Lower leg skin (tissue), 4 donors: ENCODE results near the gene PAAF1. TPM values are rescaled to one million over a fixed set of nuclear protein-coding genes. Genes with fewer than 3 reads are reported as not detected.

Experiments
- DNase-seq, 2 donors: peaks; one replicate each; pipeline ENCODE4 v3.0.0-alpha.2; 2019; ENCODE audit warnings: low spot score in 2 of 2
- H3K4me3 ChIP-seq: fragments of 200-600 bp; sonication (generic); 2 replicates; pipeline ENCODE4 v1.5.1; 2017; ENCODE audit warnings: mild to moderate bottlenecking, low read depth; ENCODE audit not compliant: poor library complexity, severe bottlenecking
- CTCF ChIP-seq, 3 donors: fragments of 450-650 bp; IDR thresholded peaks; one replicate each; pipeline ENCODE4 v1.5.1; 2016; ENCODE audit warnings: antibody characterized with exemption in 3 of 3, mild to moderate bottlenecking in 3 of 3, moderate library complexity in 2 of 3
- POLR2A ChIP-seq, 2 donors: fragments of 450-650 bp; IDR thresholded peaks; one replicate each; pipeline ENCODE4 v1.6.1; 2016 to 2017; ENCODE audit warnings: antibody characterized with exemption in 2 of 2, mild to moderate bottlenecking in 1 of 2, moderate library complexity in 1 of 2
- WGBS, 2 donors: methylation state at CpG; one replicate each; pipeline ENCODE4 v1.1.5; 2018; 5-methylcytosine and 5-hydroxymethylcytosine counted together
- intact Hi-C: fragments of 100-400 bp; cut with DNase I; formaldehyde crosslinking; loops from one replicate; pipeline ENCODE4 v1.15.0; 2023; ENCODE audit warnings: low total_unique reads
- total RNA-seq, 4 donors: library from RNA; depleted of rRNA; stranded (reverse); fragments of >200 nt; gene quantifications; one replicate each; pipeline ENCODE4 v1.1.0, GENCODE V29; 2016

Gene PAAF1
- total RNA-seq, 4 donors from 2014 or later = 9.8 to 21.2 (median 13.5) TPM

DNA sequence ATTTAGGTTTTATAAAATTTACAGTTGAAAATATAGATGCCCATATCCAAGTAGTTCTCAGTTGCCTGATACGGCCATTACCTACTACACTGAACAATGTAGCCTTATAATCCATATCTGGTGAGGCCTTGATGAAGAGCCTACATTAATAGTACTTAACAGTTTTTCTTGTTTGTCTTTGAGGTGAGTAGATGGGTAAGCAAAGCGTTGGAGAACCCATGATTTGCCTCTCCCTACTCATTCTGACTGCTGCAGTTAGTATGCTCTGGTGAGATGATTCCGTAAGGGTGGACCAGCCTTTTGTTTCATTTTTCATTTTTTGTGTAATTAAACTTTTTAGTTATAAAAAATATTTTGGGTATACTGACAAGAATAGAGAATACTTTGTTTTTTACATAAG lies 11.4 kb downstream of the PAAF1 start:
- no peak overlapping the region for H3K4me3 ChIP-seq
- intact Hi-C loops = no loop called here
- TF ChIP-seq CTCF (IDR thresholded peaks at IDR 0.05) = no peak
- TF ChIP-seq POLR2A (IDR thresholded peaks at IDR 0.05) = no peak
- WGBS, 2 donors = 96 to 98% methylated on average over 3 of the region's 3 CpGs
- no peak for DNase-seq

DNA sequence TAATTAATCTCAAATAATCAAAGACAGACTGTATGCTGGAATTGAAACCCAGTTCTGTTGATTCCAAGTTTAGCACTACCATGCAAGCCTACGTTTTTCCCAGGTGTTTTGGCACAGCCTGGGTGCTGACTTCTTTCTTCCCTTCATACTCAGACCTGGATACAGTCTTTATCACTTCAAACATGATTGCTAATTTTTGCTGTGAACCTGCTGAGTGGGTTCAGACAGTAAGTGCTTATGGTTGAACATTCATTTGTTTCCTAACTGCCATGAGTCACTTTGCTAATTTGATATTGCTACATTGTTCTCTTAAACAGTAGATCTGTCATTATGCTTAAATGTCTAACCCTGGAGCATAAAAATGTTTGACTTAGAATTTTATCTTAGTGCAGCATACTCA lies 12.2 kb downstream of the PAAF1 start:
- TF ChIP-seq CTCF (IDR thresholded peaks at IDR 0.05) = no peak
- TF ChIP-seq POLR2A (IDR thresholded peaks at IDR 0.05) = no peak
- 35 to 42% methylated on average over 1 of the region's 1 CpG for WGBS, 2 donors
- DNase-seq = no peak
- no peak overlapping the region for H3K4me3 ChIP-seq
- intact Hi-C loops = no loop called here

DNA sequence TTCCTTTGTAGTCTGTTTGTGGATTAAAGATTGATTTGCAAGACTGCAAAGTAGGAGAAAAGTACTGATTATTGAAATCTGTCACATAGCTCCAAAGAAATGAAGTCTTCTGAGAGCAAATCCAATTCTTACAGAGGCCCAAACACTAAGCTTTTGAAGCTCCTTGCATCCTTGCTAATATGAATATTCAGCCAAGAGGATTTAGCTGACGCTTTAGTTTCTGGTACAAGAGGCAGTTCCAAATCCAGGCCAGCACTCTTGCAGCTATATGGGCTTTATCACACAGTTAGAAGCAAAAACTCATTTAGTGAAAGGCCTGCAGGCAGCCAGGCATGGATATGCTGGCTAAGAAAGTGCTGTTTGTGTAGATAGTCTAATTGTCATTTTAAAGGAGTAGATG lies 12.7 kb downstream of the PAAF1 start:
- intact Hi-C loops = no loop called here
- WGBS, 2 donors = 85 to 100% methylated on average over 1 of the region's 1 CpG
- no peak for TF ChIP-seq POLR2A (IDR thresholded peaks at IDR 0.05)
- no peak for TF ChIP-seq CTCF (IDR thresholded peaks at IDR 0.05)
- H3K4me3 ChIP-seq = no peak overlapping the region
- DNase-seq = no peak

DNA sequence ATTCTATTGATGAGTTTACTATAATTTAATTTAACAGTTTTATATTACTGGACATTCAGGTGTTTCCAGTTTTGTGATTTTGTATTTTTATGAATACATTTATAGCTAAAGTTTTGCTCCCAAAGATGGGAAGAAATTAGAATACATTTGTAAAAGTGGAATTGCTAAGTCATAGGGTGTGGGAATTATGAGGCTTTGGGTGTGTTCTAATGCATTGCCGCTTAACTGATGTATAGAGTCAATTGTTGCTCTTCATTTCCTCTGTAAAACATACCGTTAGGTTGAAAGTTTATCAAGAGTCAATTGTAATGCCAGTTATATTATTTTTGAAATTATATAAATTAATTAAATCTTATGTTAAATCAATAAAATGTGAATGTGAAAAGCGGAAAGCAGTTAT lies 16.2 kb downstream of the PAAF1 start:
- intact Hi-C loops = no loop called here
- TF ChIP-seq POLR2A (IDR thresholded peaks at IDR 0.05) = no peak
- no peak for TF ChIP-seq CTCF (IDR thresholded peaks at IDR 0.05)
- no peak overlapping the region for H3K4me3 ChIP-seq
- DNase-seq = no peak
- WGBS, 2 donors = 77 to 96% methylated on average over 3 of the region's 3 CpGs

- no peak for DNase-seq
- intact Hi-C loops = no loop called here
- TF ChIP-seq POLR2A (IDR thresholded peaks at IDR 0.05) (no peak), CTCF (IDR thresholded peaks at IDR 0.05) (no peak)
- no peak overlapping the region for H3K4me3 ChIP-seq
- 91 to 96% methylated on average over 5 of the region's 5 CpGs for WGBS, 2 donors
Observed at GRCh38 chr11:73894725-73895335, 18.0 kb downstream of the PAAF1 start.

- no peak overlapping the region for H3K4me3 ChIP-seq
- no peak for DNase-seq
- no peak for TF ChIP-seq POLR2A (IDR thresholded peaks at IDR 0.05)
- whole genome bisulfite sequencing, 2 donors = 57 to 76% methylated on average over 1 of the region's 1 CpG
- intact Hi-C loops = no loop called here
Observed at GRCh38 chr11:73902303-73902702, 25.5 kb downstream of the PAAF1 start.
